GM18502 (cell line): ENCODE results near the gene FA2H.
"Not testable (repeated sequence)": the region's sequence is repeated elsewhere in the genome, so short reads cannot be mapped to it uniquely, and the experiment has no call there.

ENCODE experiments used
- ATAC-seq: cut with Tn5 transposase; IDR thresholded peaks from one replicate; pipeline ENCODE4 v1.9.1; 2021; ENCODE audit warnings: mild to moderate bottlenecking; ENCODE audit not compliant: unreplicated experiment, poor library complexity

FA2H gene

GRCh38 chr16:74695450-74696422 lies 78.9 kb downstream of the FA2H start:
- peak; percentile 87 for ATAC-seq

- ATAC-seq: no peak
Measured at GRCh38 chr16:74691093-74691855, 83.3 kb downstream of the FA2H start.

GRCh38 chr16:74682556-74682955 lies 92.1 kb downstream of the FA2H start:
- ATAC-seq: no peak

- no peak for ATAC-seq
Measured at GRCh38 chr16:74680681-74681080, 93.9 kb downstream of the FA2H start.

- ATAC-seq: no peak
Measured at GRCh38 chr16:74679983-74680382, 94.6 kb downstream of the FA2H start.

GRCh38 chr16:74677868-74678267 lies 96.8 kb downstream of the FA2H start:
- ATAC-seq: no peak

GRCh38 chr16:74673876-74674275 lies 100.7 kb downstream of the FA2H start:
- ATAC-seq: no peak

GRCh38 chr16:74668877-74669276 lies 105.7 kb downstream of the FA2H start:
- ATAC-seq: not testable (repeated sequence)

GRCh38 chr16:74667255-74667700 lies 107.3 kb downstream of the FA2H start:
- no peak for ATAC-seq

- peak; percentile 100 for ATAC-seq
Measured at GRCh38 chr16:74666425-74667254, 108.0 kb downstream of the FA2H start, which contains the start of gene RFWD3. Gene RFWD3 (minus strand): TSS chr16:74666877. CDS start chr16:74661449, 5,428 bp downstream.

- ATAC-seq: no peak
Measured at GRCh38 chr16:74666010-74666421, 108.6 kb downstream of the FA2H start.
